Measurements from ENCODE around the gene P3R3URF. TPM values are rescaled to one million over a fixed set of nuclear protein-coding genes. Genes with fewer than 3 reads are reported as not detected.

Gene P3R3URF
- total RNA-seq, 1 donor from 2014 or later = not detected

GRCh38 chr1:46174448-46175231, 1.6 kb downstream of the P3R3URF start, which contains the start of gene TSPAN1:
TSPAN1 (plus strand) TSS chr1:46175087; CDS start chr1:46181108, 6,021 bp downstream.
- intact Hi-C loops (cut with micrococcal nuclease) = loop anchor here (5.0 kb wide), 1 partner anchor 487 kb away; the partner anchor contains the start of genes GPBP1L1 and TMEM69

- intact Hi-C loops (cut with micrococcal nuclease) = no loop called here
Observed at GRCh38 chr1:46173361-46173856, 2.9 kb downstream of the P3R3URF start.

GRCh38 chr1:46172321-46172720, 4.0 kb downstream of the P3R3URF start:
- intact Hi-C loops (cut with micrococcal nuclease) = no loop called here

- intact Hi-C loops (cut with micrococcal nuclease) = no loop called here
Observed at GRCh38 chr1:46171871-46172270, 4.4 kb downstream of the P3R3URF start.

- intact Hi-C loops (cut with micrococcal nuclease) = no loop called here
Observed at GRCh38 chr1:46171351-46171750, 4.9 kb downstream of the P3R3URF start.

- intact Hi-C loops (cut with micrococcal nuclease) = no loop called here
Observed at GRCh38 chr1:46169811-46170454, 6.4 kb downstream of the P3R3URF start.

- intact Hi-C loops (cut with micrococcal nuclease) = no loop called here
Observed at GRCh38 chr1:46168477-46168876, 7.8 kb downstream of the P3R3URF start.

- intact Hi-C loops (cut with micrococcal nuclease) = loop anchor here (2.0 kb wide), 1 partner anchor 34 kb away; the partner anchor contains the start of gene PIK3R3
Observed at GRCh38 chr1:46166521-46167462, 9.5 kb downstream of the P3R3URF start.

- intact Hi-C loops (cut with micrococcal nuclease) = no loop called here
Observed at GRCh38 chr1:46160212-46160611, 16.1 kb downstream of the P3R3URF start.

- intact Hi-C loops (cut with micrococcal nuclease) = no loop called here
Observed at GRCh38 chr1:46159516-46159915, 16.8 kb downstream of the P3R3URF start.

- intact Hi-C loops (cut with micrococcal nuclease) = no loop called here
Observed at GRCh38 chr1:46158312-46159281, 17.7 kb downstream of the P3R3URF start.

- intact Hi-C loops (cut with micrococcal nuclease) = no loop called here
Observed at GRCh38 chr1:46157916-46158311, 18.4 kb downstream of the P3R3URF start.

GRCh38 chr1:46153732-46154131, 22.6 kb downstream of the P3R3URF start:
- intact Hi-C loops (cut with micrococcal nuclease) = no loop called here

GRCh38 chr1:46153228-46153627, 23.1 kb downstream of the P3R3URF start:
- intact Hi-C loops (cut with micrococcal nuclease) = no loop called here

GRCh38 chr1:46152016-46152415, 24.3 kb downstream of the P3R3URF start:
- intact Hi-C loops (cut with micrococcal nuclease) = no loop called here

GRCh38 chr1:46150085-46150484, 26.2 kb downstream of the P3R3URF start:
- intact Hi-C loops (cut with micrococcal nuclease) = no loop called here

GRCh38 chr1:46148318-46148717, 28.0 kb downstream of the P3R3URF start:
- intact Hi-C loops (cut with micrococcal nuclease) = no loop called here

GRCh38 chr1:46137916-46138315, 38.4 kb downstream of the P3R3URF start:
- intact Hi-C loops (cut with micrococcal nuclease) = no loop called here

GRCh38 chr1:46136711-46137110, 39.6 kb downstream of the P3R3URF start:
- intact Hi-C loops (cut with micrococcal nuclease) = no loop called here
